Right lobe of liver (tissue), 4 donors: ENCODE results near the gene SLC39A11.

Experiments
- CTCF ChIP-seq, 4 donors: fragments of 200-600 bp in 3 of 4; fragments of 450-650 bp in 1 of 4; IDR thresholded peaks; one replicate each; pipeline versions ENCODE4 v1.5.1 to v1.8.0; 2016 to 2022; ENCODE audit warnings: antibody characterized with exemption in 4 of 4, mild to moderate bottlenecking in 2 of 4
- POLR2A ChIP-seq: fragments of 450-650 bp; IDR thresholded peaks from one replicate; pipeline ENCODE4 v1.6.1; 2017; ENCODE audit warnings: antibody characterized with exemption, mild to moderate bottlenecking
- donor health status: DM: no; HTN: no; CAD: no.
- donor health status: DM: no; HTN: no; CAD: no.
- donor health status: DM: no; HTN: yes; CAD: no.

GRCh38 chr17:72665852-72666851 lies 426.3 kb downstream of the SLC39A11 start:
- TF ChIP-seq CTCF (IDR thresholded peaks at IDR 0.05) = no peak
- TF ChIP-seq POLR2A = no peak
